OCI-LY1 (cell line): ENCODE measurements around the gene NINJ2.

Experiments
- H2AFZ ChIP-seq: fragments of 200-600 bp; sonication (generic), shearing (Covaris generic); 2 replicates; pipeline ENCODE4 v1.6.0; 2014; ENCODE audit warnings: antibody characterized with exemption, mild to moderate bottlenecking, low read length
- H3F3A ChIP-seq: fragments of 200-600 bp; sonication (generic), shearing (Covaris generic); 2 replicates; pipeline ENCODE4 v1.6.0; 2014; ENCODE audit warnings: mild to moderate bottlenecking, antibody characterized with exemption, low read length, moderate library complexity; ENCODE audit not compliant: insufficient read depth
- H3K27ac ChIP-seq: fragments of 200-600 bp; sonication (generic); 2 replicates; pipeline ENCODE4 v1.5.1; 2014; ENCODE audit warnings: low read length, mixed run types, mild to moderate bottlenecking, low read depth; ENCODE audit not compliant: poor library complexity, severe bottlenecking
- H3K27me3 ChIP-seq: fragments of 200-600 bp; sonication (generic); 2 replicates; pipeline ENCODE4 v1.6.0; 2014; ENCODE audit warnings: antibody characterized with exemption, mild to moderate bottlenecking, low read length, moderate library complexity; ENCODE audit not compliant: insufficient read depth
- H3K36me3 ChIP-seq: fragments of 200-600 bp; sonication (generic); 2 replicates; pipeline ENCODE4 v1.6.1; 2014; ENCODE audit warnings: mild to moderate bottlenecking, antibody characterized with exemption, low read length, moderate library complexity, mixed read lengths; ENCODE audit not compliant: insufficient read depth
- H3K4me1 ChIP-seq: fragments of 200-600 bp; sonication (generic); 2 replicates; pipeline ENCODE4 v1.5.1; 2014; ENCODE audit warnings: mild to moderate bottlenecking, low read length, moderate library complexity; ENCODE audit not compliant: insufficient read depth, severe bottlenecking
- H3K4me2 ChIP-seq: fragments of 200-600 bp; sonication (generic), shearing (Covaris generic); 2 replicates; pipeline ENCODE4 v1.6.1; 2014; ENCODE audit warnings: low read length
- H3K4me3 ChIP-seq: fragments of 200-600 bp; sonication (generic); 2 replicates; pipeline ENCODE4 v1.5.1; 2014; ENCODE audit warnings: low read length, low read depth, mild to moderate bottlenecking, mixed read lengths; ENCODE audit not compliant: poor library complexity, severe bottlenecking
- H3K79me2 ChIP-seq: fragments of 200-600 bp; shearing (Covaris generic); 2 replicates; pipeline ENCODE4 v1.6.1; 2016; ENCODE audit warnings: mixed run types, low read length, mixed read lengths; ENCODE audit not compliant: insufficient read depth
- H3K9ac ChIP-seq: fragments of 200-600 bp; sonication (generic), shearing (Covaris generic); 2 replicates; pipeline ENCODE4 v1.6.1; 2014; ENCODE audit warnings: mild to moderate bottlenecking, low read length, mixed read lengths
- H3K9me2 ChIP-seq: fragments of 200-600 bp; sonication (generic), shearing (Covaris generic); 2 replicates; pipeline ENCODE4 v1.6.1; 2014; ENCODE audit warnings: low read depth, mild to moderate bottlenecking, low read length, mixed read lengths
- H3K9me3 ChIP-seq: fragments of 200-600 bp; shearing (Covaris generic); 2 replicates; pipeline ENCODE4 v1.6.1; 2014; ENCODE audit warnings: low read length, mixed read lengths
- H4K20me1 ChIP-seq: fragments of 200-600 bp; sonication (generic), shearing (Covaris generic); 2 replicates; pipeline ENCODE4 v1.6.0; 2016; ENCODE audit warnings: mild to moderate bottlenecking, low read length; ENCODE audit not compliant: insufficient read depth
- EZH2 ChIP-seq: fragments of 200-600 bp; sonication (generic), shearing (Covaris generic); IDR thresholded peaks from 2 replicates; pipeline ENCODE4 v1.8.0; 2017; ENCODE audit warnings: borderline replicate concordance, mixed run types, mild to moderate bottlenecking, antibody characterized with exemption, low read length, moderate library complexity, mixed read lengths
- TF ChIP-seq, protein P1 (sequence below): fragments of 200-600 bp; sonication (generic), shearing (Covaris generic); IDR thresholded peaks from 2 replicates; pipeline ENCODE4 v1.5.1; 2017; ENCODE audit warnings: mild to moderate bottlenecking, antibody characterized with exemption, low read length, moderate library complexity, mixed read lengths

The NINJ2 gene

DNA sequence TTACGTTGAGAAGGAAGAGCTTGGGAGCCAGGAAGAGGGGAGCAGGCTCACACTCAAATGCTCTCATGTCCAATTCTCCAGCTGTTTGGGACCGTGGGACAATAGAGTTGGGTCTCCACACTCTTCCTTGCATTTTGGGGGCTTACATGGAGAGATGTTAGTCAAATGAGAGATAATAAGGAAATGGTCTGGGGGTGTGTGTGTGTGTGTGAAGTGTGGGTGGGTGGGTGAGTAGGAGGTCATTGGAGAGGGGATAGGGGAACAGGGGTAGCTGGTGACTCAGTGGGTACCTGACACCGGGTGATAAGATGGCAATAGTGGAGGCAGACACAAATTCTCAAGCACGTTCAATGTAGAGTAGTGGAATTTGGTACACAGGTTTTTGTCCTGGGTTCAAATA is 135.5 kb downstream of the NINJ2 start:
- Histone ChIP-seq H4K20me1 (no peaks in the 10 kb centered on the region), H2AFZ (no peak overlapping the region), H3K79me2 (no peaks in the 10 kb centered on the region), H3K27ac (no peak overlapping the region), H3K27me3 (peaks cover 14% of the 10 kb centered on the region; the same call in 1 of the 2 replicates), H3K4me2 (no peak overlapping the region), H3K9ac (no peak overlapping the region), H3K4me3 (no peak overlapping the region), H3K9me3 (peaks cover 23% of the 10 kb centered on the region), H3K9me2 (no peaks in the 10 kb centered on the region), H3K36me3 (peaks cover 6% of the 10 kb centered on the region; the same call in 1 of the 2 replicates), H3F3A (no peaks in the 10 kb centered on the region), H3K4me1 (no peaks in the 10 kb centered on the region)
- no peak for TF ChIP-seq EZH2
- TF ChIP-seq, protein P1, sequence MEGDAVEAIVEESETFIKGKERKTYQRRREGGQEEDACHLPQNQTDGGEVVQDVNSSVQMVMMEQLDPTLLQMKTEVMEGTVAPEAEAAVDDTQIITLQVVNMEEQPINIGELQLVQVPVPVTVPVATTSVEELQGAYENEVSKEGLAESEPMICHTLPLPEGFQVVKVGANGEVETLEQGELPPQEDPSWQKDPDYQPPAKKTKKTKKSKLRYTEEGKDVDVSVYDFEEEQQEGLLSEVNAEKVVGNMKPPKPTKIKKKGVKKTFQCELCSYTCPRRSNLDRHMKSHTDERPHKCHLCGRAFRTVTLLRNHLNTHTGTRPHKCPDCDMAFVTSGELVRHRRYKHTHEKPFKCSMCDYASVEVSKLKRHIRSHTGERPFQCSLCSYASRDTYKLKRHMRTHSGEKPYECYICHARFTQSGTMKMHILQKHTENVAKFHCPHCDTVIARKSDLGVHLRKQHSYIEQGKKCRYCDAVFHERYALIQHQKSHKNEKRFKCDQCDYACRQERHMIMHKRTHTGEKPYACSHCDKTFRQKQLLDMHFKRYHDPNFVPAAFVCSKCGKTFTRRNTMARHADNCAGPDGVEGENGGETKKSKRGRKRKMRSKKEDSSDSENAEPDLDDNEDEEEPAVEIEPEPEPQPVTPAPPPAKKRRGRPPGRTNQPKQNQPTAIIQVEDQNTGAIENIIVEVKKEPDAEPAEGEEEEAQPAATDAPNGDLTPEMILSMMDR: no peak

DNA sequence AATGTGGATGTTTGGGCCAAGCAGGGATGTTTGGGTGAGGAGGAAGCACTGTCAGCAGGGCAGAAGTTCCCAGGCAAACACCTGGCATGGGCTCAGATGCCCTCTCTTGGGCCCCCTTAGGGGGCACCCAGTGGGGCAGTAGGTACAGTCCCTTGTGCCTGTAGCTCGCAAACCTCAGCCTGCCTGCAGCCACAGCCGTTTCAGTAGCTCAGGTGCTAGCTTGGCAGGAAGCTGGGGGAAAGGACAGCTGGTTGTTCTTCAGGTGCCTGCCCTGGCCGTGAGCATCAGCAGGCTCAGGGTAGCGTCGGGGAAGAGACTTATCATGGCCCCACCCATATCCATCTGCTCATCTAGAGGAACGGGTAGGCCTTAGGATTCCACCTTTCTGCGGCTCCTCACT is 136.0 kb downstream of the NINJ2 start:
- Histone ChIP-seq H3K79me2 (no peaks in the 10 kb centered on the region), H3K36me3 (peaks cover 1% of the 10 kb centered on the region; the same call in 1 of the 2 replicates), H3K9me3 (peaks cover 18% of the 10 kb centered on the region), H2AFZ (no peak overlapping the region), H3F3A (no peaks in the 10 kb centered on the region), H3K4me2 (no peak overlapping the region), H3K4me1 (no peaks in the 10 kb centered on the region), H4K20me1 (no peaks in the 10 kb centered on the region), H3K9me2 (no peaks in the 10 kb centered on the region), H3K27me3 (peaks cover 11% of the 10 kb centered on the region; the same call in 1 of the 2 replicates), H3K9ac (no peak overlapping the region), H3K4me3 (no peak overlapping the region), H3K27ac (no peak overlapping the region)
- TF ChIP-seq EZH2: no peak
- TF ChIP-seq, protein P1: no peak

DNA sequence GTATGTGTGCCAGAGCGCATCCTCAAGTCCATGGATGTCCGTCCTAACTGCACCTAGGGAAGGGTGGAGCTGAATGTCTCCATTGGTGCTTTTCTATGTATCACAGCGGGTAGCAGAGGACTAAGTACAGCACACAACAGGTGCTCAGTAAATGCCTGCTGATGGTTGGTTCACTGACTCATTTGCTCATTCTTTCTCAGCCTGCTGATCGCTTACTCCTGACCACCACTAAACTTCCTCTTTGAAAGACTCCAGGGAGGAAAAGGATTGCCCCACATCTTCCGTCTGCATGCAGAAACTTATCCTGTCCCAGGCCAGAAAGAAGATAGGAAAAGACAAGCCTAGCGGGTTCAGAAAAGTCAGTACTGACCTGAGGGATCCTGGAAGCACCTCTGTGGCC is 137.2 kb downstream of the NINJ2 start:
- no peaks in the 10 kb centered on the region; the same call in 1 of the 2 replicates for H3K36me3 ChIP-seq
- no peaks in the 10 kb centered on the region for H3K4me1 ChIP-seq
- no peak overlapping the region for H3K4me3 ChIP-seq
- no peaks in the 10 kb centered on the region for H3F3A ChIP-seq
- peaks cover 13% of the 10 kb centered on the region; the same call in 1 of the 2 replicates for H3K9me3 ChIP-seq
- peaks cover 5% of the 10 kb centered on the region; the same call in 1 of the 2 replicates for H3K27me3 ChIP-seq
- TF ChIP-seq EZH2: no peak
- TF ChIP-seq, protein P1: no peak
- no peak overlapping the region for H2AFZ ChIP-seq
- no peak overlapping the region for H3K9ac ChIP-seq
- no peak overlapping the region for H3K4me2 ChIP-seq
- H3K27ac ChIP-seq: no peak overlapping the region
- no peaks in the 10 kb centered on the region for H3K9me2 ChIP-seq
- no peaks in the 10 kb centered on the region for H4K20me1 ChIP-seq
- H3K79me2 ChIP-seq: no peaks in the 10 kb centered on the region
